ENCODE data around the gene GATA5. TPM values are rescaled to one million over a fixed set of nuclear protein-coding genes. Genes with fewer than 3 reads are reported as not detected.

The GATA5 gene
- polyA plus RNA-seq, 1 of the 3 experiments (the other 2 are of a cell fraction), result not detected

DNA sequence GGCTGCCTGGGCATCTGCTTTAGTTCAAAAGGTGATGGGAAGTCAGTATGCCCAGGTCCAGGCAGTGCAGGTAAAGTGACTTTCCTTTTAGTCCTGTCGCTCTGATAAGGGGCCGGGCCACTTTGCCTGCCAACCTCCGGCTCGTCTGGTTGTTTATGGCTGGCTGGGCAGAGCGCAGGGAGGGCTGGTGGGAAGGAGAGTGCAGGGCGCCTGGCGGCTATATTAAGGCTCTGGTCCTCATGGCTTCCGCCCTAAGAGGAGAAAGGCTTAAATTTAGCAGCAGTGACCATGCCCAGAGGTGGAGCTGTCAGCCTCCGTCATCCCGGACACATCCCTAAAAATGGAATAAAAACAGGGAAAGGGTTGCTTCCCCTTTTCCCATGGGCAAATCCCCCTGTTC, 14.6 kb downstream of the GATA5 start (continued):
- TF ChIP-seq, protein P1, sequence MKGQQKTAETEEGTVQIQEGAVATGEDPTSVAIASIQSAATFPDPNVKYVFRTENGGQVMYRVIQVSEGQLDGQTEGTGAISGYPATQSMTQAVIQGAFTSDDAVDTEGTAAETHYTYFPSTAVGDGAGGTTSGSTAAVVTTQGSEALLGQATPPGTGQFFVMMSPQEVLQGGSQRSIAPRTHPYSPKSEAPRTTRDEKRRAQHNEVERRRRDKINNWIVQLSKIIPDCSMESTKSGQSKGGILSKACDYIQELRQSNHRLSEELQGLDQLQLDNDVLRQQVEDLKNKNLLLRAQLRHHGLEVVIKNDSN (IDR thresholded peaks at IDR 0.05; ENCODE audit: borderline replicate concordance, low read depth), result no peak
- TF ChIP-seq RCOR1 (IDR thresholded peaks at IDR 0.05; ENCODE audit: low read length) (no peak), MXI1 (IDR thresholded peaks at IDR 0.05; ENCODE audit: low read depth, low read length) (no peak), RFX5 (IDR thresholded peaks at IDR 0.05; ENCODE audit: low read length) (no peak), TAF1 (IDR thresholded peaks at IDR 0.05; ENCODE audit: borderline replicate concordance, low read depth, low read length) (no peak)

DNA sequence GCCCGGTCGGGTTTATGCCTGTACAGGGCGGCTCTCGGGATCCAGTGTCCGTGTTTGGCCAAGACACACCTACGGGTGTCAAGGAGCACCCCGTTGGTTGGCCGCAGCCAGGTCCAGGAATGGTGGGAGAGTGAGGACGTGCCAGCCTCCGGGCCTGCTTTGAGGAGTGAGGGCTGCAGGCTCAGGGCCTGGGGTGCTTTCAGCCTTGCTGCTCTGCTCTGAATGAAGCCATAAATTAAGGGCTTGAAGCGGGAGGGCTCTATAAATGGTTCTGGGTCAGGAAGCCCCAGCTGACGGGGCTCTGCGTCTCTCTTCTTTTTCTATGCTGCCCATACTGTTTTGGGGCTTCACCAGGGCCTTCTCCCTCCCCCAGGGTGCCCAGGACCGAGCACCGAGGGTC, 15.1 kb downstream of the GATA5 start:
- H3K4me1 ChIP-seq (ENCODE audit: control insufficient read depth in 1 of 2, insufficient read depth in 2 of 2, low read depth in 1 of 2, low read length in 1 of 2), result no peaks in the 10 kb centered on the region; a peak in 1 of 4 replicates
- no peak for TF ChIP-seq TCF12 (IDR thresholded peaks at IDR 0.05)
- TF ChIP-seq SIN3A (IDR thresholded peaks at IDR 0.05; ENCODE audit: borderline replicate concordance, low read depth, low read length), result no peak
- TF ChIP-seq, protein P2, sequence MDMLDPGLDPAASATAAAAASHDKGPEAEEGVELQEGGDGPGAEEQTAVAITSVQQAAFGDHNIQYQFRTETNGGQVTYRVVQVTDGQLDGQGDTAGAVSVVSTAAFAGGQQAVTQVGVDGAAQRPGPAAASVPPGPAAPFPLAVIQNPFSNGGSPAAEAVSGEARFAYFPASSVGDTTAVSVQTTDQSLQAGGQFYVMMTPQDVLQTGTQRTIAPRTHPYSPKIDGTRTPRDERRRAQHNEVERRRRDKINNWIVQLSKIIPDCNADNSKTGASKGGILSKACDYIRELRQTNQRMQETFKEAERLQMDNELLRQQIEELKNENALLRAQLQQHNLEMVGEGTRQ (IDR thresholded peaks at IDR 0.05; ENCODE audit: borderline replicate concordance, low read depth, low read length), result no peak
- TF ChIP-seq, protein P3, sequence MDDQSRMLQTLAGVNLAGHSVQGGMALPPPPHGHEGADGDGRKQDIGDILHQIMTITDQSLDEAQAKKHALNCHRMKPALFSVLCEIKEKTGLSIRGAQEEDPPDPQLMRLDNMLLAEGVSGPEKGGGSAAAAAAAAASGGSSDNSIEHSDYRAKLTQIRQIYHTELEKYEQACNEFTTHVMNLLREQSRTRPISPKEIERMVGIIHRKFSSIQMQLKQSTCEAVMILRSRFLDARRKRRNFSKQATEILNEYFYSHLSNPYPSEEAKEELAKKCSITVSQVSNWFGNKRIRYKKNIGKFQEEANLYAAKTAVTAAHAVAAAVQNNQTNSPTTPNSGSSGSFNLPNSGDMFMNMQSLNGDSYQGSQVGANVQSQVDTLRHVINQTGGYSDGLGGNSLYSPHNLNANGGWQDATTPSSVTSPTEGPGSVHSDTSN (IDR thresholded peaks at IDR 0.05), result no peak
- no peak for TF ChIP-seq FOSL2 (IDR thresholded peaks at IDR 0.05; ENCODE audit: borderline replicate concordance, low read depth)
- TF ChIP-seq EZH2phosphoT487 (IDR thresholded peaks at IDR 0.05; ENCODE audit: borderline replicate concordance, low read depth), result no peak
- TF ChIP-seq POLR2AphosphoS5 (IDR thresholded peaks at IDR 0.05; ENCODE audit: low read depth, low read length), result no peak
- TF ChIP-seq, protein P4, sequence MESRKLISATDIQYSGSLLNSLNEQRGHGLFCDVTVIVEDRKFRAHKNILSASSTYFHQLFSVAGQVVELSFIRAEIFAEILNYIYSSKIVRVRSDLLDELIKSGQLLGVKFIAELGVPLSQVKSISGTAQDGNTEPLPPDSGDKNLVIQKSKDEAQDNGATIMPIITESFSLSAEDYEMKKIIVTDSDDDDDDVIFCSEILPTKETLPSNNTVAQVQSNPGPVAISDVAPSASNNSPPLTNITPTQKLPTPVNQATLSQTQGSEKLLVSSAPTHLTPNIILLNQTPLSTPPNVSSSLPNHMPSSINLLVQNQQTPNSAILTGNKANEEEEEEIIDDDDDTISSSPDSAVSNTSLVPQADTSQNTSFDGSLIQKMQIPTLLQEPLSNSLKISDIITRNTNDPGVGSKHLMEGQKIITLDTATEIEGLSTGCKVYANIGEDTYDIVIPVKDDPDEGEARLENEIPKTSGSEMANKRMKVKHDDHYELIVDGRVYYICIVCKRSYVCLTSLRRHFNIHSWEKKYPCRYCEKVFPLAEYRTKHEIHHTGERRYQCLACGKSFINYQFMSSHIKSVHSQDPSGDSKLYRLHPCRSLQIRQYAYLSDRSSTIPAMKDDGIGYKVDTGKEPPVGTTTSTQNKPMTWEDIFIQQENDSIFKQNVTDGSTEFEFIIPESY (IDR thresholded peaks at IDR 0.05; ENCODE audit: borderline replicate concordance, low read depth), result no peak
- no peak for TF ChIP-seq ELF1 (IDR thresholded peaks at IDR 0.05)
- TF ChIP-seq, protein P1 (IDR thresholded peaks at IDR 0.05; ENCODE audit: borderline replicate concordance, low read depth), result no peak
- no peak for TF ChIP-seq RAD21 (IDR thresholded peaks at IDR 0.05; ENCODE audit: low read length)
- TF ChIP-seq CHD2 (IDR thresholded peaks at IDR 0.05; ENCODE audit: low read length, partially characterized antibody), result no peak
- no peak for TF ChIP-seq MXI1 (IDR thresholded peaks at IDR 0.05; ENCODE audit: low read depth, low read length)
- no peak for TF ChIP-seq FOXM1 (IDR thresholded peaks at IDR 0.05; ENCODE audit: low read depth)
- no peak for TF ChIP-seq RXRA (IDR thresholded peaks at IDR 0.05; ENCODE audit: borderline replicate concordance, low read depth)
- no peak for TF ChIP-seq SMC3 (IDR thresholded peaks at IDR 0.05; ENCODE audit: low read depth, low read length)
- no peak for TF ChIP-seq GABPA (IDR thresholded peaks at IDR 0.05; ENCODE audit: low read depth)
- TF ChIP-seq EP300 (IDR thresholded peaks at IDR 0.05; ENCODE audit: borderline replicate concordance in 1 of 2, low read depth in 1 of 2, low read length in 1 of 2), result no peak
- no peak for TF ChIP-seq RFX5 (IDR thresholded peaks at IDR 0.05; ENCODE audit: low read length)
- TF ChIP-seq NFIC (IDR thresholded peaks at IDR 0.05; ENCODE audit: borderline replicate concordance), result no peak
- DNase-seq, result no peak
- POLR2A ChIA-PET, result no interaction called here
- H3K27me3 ChIP-seq (ENCODE audit: insufficient read depth), result no peaks in the 10 kb centered on the region
- no peaks in the 10 kb centered on the region for H3K79me2 ChIP-seq (ENCODE audit: insufficient read depth)
- 63% methylated on average over 14 of the region's 15 CpGs for WGBS (ENCODE audit: low lambda C conversion rate)
- no peak overlapping the region for H2AFZ ChIP-seq (ENCODE audit: low read depth)
- H3K4me3 ChIP-seq (ENCODE audit: low read depth in 2 of 2, low read length in 1 of 2), result no peak overlapping the region
- H4K20me1 ChIP-seq (ENCODE audit: insufficient read depth), result no peaks in the 10 kb centered on the region
- H3K4me2 ChIP-seq, result no peak overlapping the region
- CTCF ChIA-PET, result interaction anchor here (1.3 kb wide), 1 partner anchor 156 kb away, joined by 6 read pairs; no protein-coding TSS in a partner anchor
- no peaks in the 10 kb centered on the region for H3K9me3 ChIP-seq
- H3K9ac ChIP-seq, result no peak overlapping the region
- no peak overlapping the region for H3K27ac ChIP-seq (ENCODE audit: low read depth in 2 of 2, low read length in 1 of 2)
- H3F3A ChIP-seq (replicated peaks; ENCODE audit: insufficient read depth), result no peaks in the 10 kb centered on the region
- H3K36me3 ChIP-seq (replicated peaks in 1 of 2; ENCODE audit: control insufficient read depth in 1 of 2, insufficient read depth in 2 of 2, low read length in 1 of 2), result no peaks in the 10 kb centered on the region
- no peaks in the 10 kb centered on the region for H3K9me2 ChIP-seq
